SKM-1 treated with dmso at 0.1 percent for 144 hours (cell line): Measurements from ENCODE around the gene PCSK6.
A peak's percentile ranks its signal among the peaks of the same experiment; 100 is the strongest.

Experiments
- DNase-seq: peaks from one replicate; lab custom pipeline; 2025; ENCODE audit not compliant: unreplicated experiment; lab: John Stamatoyannopoulos, UW

Gene PCSK6

GRCh38 chr15:101314336-101315125 is 175.0 kb downstream of the PCSK6 start:
- DNase-seq = no peak

DNA sequence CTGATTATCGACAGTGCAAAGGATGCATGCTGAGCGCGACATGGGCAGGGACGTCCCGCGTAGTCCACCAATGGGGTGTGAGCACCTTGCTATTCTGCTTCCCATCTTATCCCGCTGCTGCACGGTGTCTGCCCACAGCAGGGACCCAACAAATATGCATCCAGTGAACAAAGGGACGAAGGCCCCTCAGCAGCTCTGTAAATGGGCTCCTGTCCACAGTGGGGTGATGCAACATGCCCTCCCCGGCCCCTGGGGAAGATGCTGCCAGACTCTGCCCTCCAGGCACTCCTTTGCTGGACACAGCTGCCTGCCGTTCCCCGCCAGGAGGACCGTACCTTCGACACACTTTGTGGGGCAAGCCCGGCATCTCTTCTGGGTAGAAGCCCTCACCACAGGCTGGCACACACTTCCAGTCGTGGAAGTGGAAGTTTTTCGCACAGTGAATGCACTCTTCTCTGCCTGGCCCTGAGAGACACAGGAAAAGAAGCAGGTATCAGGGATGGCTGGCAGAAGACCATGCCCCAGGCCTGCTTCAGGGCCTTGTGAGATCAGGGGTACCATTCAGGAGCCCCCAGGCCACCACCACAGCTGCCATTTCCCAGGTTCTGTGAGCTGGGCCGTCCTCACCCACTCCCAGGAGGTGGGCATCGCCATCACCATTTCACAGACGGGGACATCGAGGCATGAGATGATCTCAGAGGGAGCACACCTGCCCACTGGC is 176.3 kb downstream of the PCSK6 start:
- DNase-seq = no peak

DNA sequence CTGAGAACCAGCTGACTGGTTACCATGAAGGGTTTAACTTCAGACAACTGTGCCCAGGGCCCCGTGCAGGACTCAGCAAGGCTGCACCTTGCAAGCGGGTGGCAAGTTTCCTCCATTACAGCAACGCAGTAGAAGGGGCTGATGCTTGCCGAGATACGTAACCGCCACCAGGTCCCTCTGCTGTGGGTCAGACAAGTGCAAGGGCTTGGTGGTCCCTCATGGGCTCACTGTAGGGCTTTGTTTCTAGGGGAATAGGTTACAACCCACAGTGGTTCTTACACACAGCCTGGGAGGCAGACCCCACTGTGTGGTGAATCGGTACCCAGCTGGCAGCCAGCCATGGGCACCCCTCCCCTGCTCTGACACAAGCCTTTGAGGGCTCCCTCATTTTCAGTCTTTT is 179.0 kb downstream of the PCSK6 start:
- DNase-seq = no peak

DNA sequence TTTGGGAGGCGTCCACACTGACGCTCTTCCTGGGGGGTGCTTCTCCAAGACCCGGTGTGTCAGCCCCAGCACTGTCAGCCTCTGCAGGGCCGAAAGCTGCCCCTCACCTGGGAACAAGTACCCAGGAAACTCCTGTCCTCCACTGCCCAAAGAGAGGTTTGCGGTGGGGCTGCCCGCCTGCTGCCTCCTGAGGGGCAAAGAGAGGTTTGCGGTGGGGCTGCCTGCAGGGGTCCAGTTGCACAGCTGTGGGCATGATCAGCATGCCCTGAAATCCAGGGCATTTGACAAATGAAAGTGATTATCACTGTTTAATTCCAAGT is 179.4 kb downstream of the PCSK6 start:
- no peak for DNase-seq

- DNase-seq = no peak
Measured at GRCh38 chr15:101309436-101310160, 179.9 kb downstream of the PCSK6 start.

- DNase-seq = no peak
Measured at GRCh38 chr15:101308604-101309435, 180.7 kb downstream of the PCSK6 start.

- DNase-seq = no peak
Measured at GRCh38 chr15:101307897-101308603, 181.5 kb downstream of the PCSK6 start.

DNA sequence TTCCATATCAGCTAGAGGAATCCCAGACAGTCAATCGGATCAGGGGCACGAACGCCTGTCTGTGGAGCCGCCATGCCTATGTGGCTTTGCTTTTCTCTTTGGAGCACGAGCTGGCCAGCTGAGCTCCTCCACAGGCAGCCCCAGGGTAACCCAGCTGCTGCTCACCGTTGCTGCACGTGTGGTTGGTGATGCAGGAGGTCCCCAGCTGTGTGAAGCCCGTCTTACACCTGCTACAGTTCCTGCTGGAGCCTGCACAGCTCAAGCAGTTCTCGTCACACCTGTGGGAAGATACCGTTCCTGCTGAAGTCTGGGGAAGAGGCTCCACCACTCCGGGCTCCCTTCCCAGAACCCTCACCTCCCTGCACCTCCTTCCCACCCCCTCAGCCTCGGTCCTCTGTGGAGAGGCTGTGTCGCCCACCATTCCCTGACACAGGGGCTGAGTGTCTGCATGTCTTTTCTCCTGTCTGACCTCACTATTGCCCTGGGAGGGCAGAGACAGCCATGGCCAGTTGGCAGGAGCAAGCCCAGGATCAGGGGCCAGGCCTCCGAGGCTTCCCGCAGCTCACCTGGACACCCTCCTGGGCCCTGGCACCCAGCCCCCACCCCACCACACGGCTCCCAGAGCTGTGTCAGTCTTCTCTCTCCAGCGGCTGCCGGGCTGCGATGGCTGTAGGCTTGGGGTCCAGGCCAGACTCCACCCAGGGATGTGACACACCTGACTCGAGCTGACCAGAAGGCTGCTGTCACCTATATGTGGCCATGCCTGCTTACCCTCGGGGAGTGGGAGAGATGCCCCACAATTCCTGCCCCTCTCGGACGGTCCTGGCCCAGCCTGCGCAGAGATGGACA is 182.2 kb downstream of the PCSK6 start:
- DNase-seq = no peak

DNA sequence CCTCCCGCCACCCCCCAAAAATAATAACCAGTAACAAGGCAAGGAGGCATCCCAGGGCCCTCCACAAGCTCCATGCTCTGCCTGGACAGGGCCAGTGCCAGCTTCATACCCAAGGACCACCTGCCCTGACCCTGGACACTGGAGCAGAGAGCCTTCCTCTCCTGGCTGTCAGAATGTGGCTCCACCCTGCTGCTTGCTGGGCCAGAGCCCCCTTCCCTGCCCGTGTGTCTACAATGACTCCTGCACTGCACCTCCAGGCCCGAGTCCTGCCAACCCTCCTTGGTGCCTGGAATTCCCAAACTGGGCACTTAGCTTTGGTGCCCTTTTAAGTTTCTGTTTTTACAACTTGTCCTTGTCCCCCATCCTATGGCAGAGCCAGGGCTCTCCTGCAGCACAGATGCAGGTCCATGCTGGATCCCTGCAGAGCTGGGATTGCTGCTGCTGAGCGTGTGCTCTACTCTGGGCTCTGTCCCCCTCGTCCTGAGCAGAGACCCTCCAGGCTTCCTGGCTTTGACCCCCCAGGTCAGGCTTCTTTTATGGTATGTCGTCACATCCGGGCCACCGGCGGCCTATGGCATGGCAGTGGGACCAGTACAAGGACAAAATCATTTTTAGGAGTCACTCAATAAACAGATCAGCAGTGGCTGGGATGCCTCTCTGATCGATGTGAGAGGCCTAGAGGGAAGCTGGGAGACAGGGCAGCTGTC is 183.0 kb downstream of the PCSK6 start:
- no peak for DNase-seq

- DNase-seq = no peak
Measured at GRCh38 chr15:101305820-101306255, 183.7 kb downstream of the PCSK6 start.

- DNase-seq = no peak
Measured at GRCh38 chr15:101303408-101303807, 186.1 kb downstream of the PCSK6 start.

DNA sequence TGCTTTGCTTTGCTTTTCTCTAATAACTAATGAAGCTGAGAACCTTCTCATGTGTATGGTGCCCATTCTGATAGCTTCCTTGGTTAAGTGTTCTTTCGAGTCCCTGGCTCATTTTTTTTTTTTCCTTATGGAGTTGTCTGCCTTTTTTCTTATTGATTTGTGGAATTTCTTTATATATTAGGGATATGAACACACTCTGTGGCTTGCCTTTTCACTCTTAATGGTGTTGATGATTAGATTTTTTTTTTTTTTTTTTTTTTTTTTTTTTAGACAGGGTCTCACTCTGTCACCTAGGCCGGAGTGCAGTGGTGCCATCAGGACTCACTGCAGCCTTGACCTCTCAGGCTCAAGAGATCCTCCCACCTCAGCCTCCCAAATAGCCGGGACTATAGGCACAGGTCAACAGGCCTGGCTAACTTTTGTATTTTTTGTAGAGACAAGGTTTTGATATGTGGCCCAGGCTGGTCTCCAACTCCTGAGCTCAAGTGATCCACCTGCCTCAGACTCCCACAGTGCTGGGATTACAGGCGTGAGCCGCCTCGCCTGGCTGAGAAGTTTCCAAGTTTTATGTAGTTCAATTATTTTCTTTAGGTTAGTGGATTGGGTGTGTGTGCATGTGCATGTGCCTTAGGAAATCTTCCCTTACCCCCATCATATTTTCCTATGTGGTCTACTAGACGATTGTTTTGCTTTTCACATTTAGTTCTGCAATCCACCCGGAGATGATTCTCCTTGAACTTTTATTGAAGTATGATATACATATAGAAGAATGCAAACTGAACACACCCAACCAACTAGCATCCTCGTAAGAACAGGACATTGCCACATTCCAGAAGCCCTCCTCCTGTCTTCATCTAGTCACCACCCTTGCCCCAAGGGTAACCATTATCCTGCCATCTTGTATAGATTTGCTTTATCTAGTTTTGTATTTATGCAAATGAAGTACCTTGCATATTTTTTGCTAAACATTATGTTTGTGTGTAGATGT is 192.8 kb downstream of the PCSK6 start:
- no peak for DNase-seq

GRCh38 chr15:101295607-101296161 is 193.8 kb downstream of the PCSK6 start:
- DNase-seq = no peak

DNA sequence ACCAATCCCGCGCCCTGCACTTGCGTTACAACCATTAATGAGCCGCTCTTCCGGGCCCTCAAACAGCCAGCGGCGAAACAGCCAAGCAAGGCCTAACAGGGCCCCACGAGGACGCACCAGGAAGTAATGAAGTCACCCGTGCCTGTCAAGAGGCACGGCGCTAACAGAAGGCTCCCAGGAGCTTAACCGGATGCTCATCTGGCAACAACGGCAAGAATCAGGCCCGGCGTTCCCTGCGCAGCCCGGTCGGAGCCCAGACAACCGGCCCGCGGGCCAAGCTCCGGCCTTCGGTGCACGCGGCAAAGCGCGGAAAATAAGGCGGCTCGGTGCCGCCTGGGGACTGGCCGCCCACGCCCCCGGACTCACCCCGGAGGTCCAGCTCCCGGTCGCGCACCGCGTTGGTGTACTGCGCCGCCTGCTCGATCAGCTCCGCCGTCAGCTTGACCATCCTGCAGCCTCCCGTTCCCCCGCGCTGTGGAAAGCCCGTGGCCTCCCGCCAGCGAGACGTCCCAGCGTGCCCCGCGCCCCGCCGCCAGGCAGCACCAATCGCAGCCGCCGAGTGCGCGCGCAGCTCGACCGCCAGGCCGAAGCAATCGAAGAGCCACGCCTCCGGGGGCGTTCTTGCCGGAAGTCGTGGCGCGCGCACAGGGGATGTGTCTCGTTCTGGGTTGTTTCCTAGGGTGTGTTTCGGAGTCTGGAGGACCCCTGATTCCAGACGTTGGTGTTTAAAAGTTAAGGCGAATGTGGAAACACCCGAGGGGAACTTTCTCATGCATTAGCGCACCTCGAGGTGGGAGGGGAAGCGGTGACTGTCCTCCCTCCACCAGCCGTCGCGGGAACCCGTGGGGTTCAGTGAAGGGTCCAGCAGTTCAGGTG is 194.5 kb downstream of the PCSK6 start, which contains the start of gene SNRPA1:
Gene SNRPA1, minus strand, starts transcription at position 518 of the 876 bp plus-strand sequence. Its CDS starts 70 bp downstream, at position 448.
- DNase-seq = peak; percentile 88

DNA sequence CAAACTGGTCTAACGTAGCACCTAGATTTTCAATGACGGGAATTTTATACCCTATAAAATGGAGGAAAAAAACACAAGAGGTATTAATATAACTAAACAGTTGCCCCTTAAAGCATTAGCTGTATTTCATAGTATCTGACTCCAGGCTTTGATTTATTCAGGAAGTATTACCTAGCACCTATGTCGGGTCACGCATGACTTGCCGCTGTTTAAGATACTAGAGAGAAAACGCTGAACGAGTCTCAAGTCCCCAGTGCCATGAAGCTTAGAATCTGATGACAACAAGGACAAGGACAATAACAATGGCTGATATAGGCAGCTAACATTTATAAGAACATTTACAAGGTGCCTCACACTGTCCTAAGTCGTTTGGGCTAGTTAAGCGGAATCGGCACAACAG is 196.4 kb downstream of the PCSK6 start:
- DNase-seq = no peak

DNA sequence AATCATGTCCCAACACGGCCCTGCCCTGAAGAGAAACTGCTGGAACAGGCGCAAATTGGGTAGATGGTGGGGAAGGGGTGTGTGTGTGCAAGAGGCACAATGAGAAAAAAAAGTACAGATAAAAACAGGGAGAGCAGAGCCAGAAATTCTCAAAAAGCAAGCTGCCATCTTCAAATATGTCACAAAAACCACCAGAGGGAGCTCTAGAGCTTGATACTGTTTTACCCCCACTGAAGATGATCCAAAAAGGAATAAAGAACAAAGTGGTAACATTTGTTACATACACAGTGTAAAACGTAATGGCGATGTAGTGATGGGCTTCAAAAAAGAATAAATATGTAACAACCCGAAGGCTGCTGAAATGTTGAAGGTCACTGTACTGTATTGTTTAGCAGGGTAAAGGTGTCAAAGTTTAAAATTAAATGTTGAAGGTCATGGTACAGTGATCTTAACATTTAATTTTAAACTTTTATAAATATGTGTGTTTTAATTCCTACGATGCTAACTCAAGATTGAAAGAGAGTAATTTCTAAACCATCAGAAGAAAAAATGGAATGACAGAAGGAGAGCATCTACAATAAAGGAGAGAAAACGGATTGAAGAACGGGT is 200.5 kb downstream of the PCSK6 start:
- peak; percentile 57 for DNase-seq
